Embryonic facial prominence (tissue), 1 donor: ENCODE data around the gene LRRC30.
"Not testable (repeated sequence)": the region's sequence is repeated elsewhere in the genome, so short reads cannot be mapped to it uniquely, and the experiment has no call there.

ENCODE experiments used
- DNase-seq: peaks from one replicate; pipeline ENCODE4 v3.0.0-alpha.2; 2016; ENCODE audit errors: extremely low spot score

LRRC30 gene

GRCh38 chr18:7230626-7231349 is at the start of gene LRRC30:
Gene LRRC30, plus strand, starts transcription at chr18:7231089. Its CDS starts 50 bp downstream, at chr18:7231139.
- no peak for DNase-seq

GRCh38 chr18:7185701-7186100 is 45.2 kb upstream of the LRRC30 start:
- DNase-seq, result no peak

- no peak for DNase-seq
Observed at GRCh38 chr18:7190547-7191156, 40.2 kb upstream of the LRRC30 start.

- no peak for DNase-seq
Observed at GRCh38 chr18:7191736-7192135, 39.2 kb upstream of the LRRC30 start.

DNA sequence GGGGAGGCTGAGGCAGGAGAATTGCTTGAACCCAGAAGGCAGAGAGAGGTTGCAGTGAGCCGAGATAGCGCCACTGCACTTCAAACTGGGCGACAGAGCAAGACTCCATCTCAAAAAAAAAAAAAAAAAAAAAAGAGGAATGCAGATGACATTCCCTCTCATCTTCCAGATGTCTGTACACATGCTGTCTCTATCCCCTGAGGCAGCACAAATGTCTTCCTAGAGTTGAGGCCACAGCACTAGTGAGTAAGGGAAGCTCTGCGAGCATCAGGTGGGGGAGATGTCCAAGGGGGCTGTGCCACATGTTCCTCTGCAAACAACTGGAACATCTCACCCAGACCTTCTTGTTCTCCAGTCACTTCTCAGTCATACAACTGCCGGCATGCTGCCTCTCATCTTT is 35.6 kb upstream of the LRRC30 start:
- DNase-seq, result no peak

DNA sequence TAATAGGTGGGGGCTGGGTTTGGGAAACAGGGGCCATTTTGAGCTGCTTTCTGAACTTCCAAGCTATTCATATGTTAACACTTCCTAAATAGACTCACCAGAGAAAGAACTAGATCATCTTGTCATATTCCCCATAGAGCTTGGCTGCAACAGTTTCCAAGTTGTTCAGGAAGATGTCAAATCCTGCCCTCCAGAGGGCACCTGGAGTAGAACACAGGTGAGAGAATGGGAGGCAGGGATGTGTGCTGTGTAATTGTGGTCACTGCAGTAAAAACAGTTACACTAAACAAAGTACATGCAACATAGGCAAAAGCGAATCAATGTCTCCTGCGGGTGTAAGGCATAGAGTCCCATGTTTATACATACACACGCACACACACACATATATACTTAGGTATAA is 34.5 kb upstream of the LRRC30 start:
- DNase-seq, result no peak

- DNase-seq, result no peak
Observed at GRCh38 chr18:7197854-7198253, 33.0 kb upstream of the LRRC30 start.

DNA sequence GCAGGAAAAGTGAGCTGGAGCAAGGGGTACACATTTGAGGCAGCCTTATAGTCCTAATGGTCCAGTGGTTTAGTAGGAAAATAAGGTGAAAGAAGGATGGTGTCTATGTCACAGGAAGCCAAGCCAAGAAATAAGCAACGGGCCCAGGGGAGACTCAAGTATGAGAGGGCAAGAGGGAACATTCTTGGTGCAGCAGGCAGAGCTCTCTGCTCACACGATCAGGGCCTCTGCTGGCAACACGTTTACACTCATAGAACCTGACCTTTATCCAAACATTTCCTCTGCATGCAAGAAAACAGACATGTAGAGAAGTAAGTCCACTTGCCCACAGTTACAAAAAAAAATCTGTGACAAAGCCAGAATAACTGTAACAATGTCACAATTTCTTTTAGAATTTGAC is 32.6 kb upstream of the LRRC30 start:
- no peak for DNase-seq

DNA sequence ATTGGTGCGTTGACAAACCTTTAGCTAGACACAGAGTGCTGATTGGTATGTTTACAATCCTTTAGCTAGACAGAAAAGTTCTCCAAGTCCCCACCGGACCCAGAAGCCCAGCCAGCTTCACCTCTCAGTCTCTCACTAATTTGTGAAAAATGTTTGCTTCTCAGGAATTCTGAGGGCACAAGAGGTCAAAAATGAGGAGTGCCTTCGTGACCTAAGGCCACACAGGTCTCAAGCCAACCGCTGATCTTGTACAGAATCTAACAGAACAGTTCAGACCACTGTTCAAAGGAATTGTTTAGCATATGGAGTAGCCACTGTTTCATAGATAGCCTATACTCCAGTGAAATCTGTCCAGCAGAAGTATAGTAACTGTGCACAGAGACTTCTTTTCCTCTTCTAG is 29.8 kb upstream of the LRRC30 start:
- no peak for DNase-seq

- no peak for DNase-seq
Observed at GRCh38 chr18:7202169-7202568, 28.7 kb upstream of the LRRC30 start.

DNA sequence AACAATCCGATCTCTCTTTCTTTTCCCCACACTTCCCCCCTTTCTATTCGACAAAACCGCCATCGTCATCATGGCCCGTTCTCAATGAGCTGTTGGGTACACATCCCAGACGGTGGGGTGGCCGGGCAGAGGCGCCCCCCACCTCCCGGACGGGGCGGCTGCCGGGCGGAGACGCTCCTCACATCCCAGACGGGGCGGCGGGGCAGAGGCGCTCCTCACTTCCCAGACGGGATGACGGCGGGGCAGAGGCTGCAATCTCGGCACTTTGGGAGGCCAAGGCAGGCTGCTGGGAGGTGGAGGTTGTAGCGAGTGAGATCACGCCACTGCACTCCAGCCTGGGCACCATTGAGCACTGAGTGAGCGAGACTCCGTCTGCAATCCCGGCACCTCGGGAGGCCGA is 27.3 kb upstream of the LRRC30 start:
- not testable (repeated sequence) for DNase-seq

DNA sequence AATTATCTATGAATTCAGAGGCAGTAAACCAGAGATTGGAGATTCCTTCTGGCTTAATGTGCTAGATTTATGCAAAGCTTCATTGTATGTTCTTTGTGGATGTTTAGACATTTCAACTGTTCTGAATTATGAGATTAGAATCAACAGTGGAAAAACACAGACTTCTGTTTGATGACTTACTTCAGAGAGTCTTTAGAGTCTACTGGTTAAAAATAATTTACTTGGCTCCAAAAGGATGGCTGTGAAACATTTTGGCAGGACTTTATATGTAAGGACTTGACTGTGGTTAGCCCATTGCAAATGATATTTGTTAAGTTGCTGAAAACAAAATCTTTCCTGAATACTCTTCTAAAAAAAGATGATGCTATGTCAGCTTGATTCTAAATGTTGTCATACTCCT is 25.5 kb upstream of the LRRC30 start:
- no peak for DNase-seq

GRCh38 chr18:7206217-7206616 is 24.7 kb upstream of the LRRC30 start:
- no peak for DNase-seq

DNA sequence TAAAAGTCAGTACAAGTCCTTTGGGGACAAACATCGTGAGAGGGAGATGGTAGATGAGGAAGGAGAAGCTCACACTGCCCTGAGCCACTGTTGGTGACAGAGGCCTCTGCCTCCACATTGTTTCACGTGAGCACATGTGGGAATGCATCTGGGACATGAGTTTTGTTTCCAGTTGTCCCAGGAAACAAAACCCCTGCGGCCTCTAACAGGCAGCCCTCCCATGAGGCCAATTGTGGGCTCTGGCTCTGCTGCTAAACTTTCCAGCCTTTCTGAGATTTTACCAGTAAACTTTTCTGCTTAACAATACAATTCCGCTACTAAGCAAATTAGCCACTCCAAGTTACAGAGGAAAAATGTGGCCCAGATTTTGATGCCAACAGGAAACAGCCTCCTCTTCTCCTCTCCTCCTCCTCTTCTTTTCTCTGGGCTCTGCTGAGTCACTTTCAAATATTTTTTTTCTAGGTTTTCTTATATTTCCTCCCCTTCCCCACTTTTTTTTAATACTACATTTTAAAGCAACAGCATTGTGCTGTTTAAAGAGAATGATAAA is 23.4 kb upstream of the LRRC30 start:
- no peak for DNase-seq

- no peak for DNase-seq
Observed at GRCh38 chr18:7221424-7222155, 9.3 kb upstream of the LRRC30 start.

DNA sequence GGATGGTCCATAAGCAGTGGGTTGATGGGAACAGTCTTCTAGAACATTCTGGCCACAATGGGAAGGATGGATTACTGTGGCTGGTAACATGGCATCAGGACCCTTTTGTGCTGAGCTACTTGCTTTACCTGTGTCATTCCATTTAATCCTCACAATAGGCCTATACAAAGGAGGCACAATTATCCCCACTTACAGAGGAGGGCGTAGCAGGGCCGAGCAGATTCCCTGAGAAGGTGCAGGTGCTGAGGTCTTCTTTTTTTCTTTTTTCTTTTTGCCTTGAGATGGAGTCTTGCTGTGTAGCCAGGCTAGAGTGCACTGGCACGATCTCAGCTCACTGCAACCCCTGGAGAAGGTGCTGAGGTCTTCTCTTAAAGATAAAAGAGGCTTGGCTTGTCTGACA is 6.7 kb upstream of the LRRC30 start:
- DNase-seq, result no peak

DNA sequence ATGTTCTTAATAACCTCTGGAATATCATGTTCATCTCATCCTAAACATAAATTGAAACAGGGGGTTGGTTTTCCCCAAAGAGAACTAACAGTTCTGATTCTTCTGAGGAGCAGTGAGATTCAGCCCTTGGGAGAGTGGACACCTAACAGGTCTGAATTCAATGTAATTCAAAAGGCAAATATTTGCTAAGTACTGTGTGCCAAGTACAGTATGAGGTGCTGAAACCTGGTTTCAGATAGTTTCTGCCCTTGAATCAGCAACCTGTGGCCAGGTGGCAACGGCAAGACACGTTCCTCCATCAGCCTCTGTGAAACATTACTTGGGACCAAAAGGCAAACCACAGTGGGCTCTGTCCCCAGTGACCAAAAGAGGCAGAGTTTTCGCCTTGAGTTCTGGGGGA is 1.3 kb downstream of the LRRC30 start:
- no peak for DNase-seq

DNA sequence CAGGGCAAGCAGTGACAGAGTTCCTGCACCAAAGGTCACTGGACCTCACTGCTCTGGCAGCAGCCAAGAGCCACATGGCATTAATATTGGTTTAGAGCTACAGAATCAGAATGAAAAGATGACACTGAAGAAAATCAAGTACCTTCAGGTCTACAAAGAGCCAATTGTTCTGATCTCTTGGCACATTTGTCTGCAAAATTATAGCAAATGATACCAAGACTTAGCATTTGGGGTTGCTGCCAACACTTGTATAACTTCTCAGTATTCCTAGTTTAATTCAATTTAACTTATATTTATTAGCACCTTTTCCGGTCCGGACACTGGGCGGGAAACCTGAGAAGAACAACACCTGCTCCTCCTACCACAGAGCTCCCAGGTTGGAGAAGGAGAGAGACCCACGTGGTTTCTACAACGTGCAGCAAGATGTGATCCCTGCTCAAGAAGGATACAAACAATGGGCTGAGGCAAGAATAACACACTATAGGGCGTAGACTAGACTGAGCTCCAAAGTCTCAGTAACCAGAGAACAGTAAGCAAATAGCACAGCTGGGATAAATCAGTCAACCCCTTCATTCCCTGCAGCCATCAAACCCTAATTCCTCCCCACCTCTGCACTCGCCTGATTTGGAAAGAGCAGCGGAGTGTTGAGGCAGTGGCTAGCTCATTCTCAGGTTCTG is 2.4 kb downstream of the LRRC30 start:
- DNase-seq, result no peak

GRCh38 chr18:7234091-7234490 is 3.2 kb downstream of the LRRC30 start:
- no peak for DNase-seq

DNA sequence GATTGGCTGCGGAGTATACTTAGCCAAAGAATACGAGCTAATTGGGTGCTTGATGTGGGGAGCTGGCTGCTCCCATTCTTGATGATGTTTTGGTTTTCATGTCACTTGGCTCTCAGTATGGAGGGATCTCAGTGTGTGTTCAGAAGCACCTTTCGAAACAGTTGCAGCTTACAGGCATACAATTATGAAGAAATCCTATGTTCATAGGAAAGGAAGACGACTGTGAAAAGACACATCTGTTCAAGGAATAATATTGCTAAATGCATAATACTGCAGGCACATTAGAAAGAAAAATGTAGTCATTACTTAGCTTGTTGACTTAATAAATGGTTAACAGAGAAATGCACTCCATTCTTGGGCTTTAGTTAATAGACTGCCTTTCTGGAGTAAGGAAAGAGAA is 4.1 kb downstream of the LRRC30 start:
- no peak for DNase-seq

DNA sequence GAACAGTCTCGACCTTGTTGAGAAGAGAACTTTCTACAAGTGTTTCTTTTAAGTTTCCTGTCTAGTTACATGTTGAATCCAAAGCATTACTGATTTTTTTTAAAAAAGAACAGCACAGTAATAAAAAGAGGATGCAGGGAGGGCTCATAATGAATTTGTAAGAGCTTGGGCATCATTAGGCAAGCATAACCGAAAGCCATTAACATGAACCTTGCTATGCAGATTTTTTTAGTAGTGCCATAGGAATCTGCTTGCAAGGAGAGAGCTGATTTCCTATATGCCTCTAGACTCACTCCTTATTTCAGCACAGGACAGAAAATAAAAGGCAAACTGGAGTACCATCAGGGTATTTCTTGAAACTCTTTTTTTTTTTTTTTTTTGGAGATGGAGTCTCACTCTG is 5.2 kb downstream of the LRRC30 start:
- no peak for DNase-seq

- no peak for DNase-seq
Observed at GRCh38 chr18:7236933-7237332, 6.0 kb downstream of the LRRC30 start.
